B cell (primary cell): ENCODE data around the gene MOB3B.

Experiments used
- CTCF ChIP-seq: fragments of 200-600 bp; IDR thresholded peaks from one replicate; pipeline ENCODE4 v1.8.0; 2022; ENCODE audit warnings: antibody characterized with exemption, mild to moderate bottlenecking
- EZH2 ChIP-seq: IDR thresholded peaks from 2 replicates; pipeline ENCODE4 v1.6.1; 2012; ENCODE audit warnings: borderline replicate concordance, low read depth, mild to moderate bottlenecking, moderate library complexity, low read length; ENCODE audit not compliant: insufficient read depth, poor library complexity, severe bottlenecking

- no peak for TF ChIP-seq CTCF
- TF ChIP-seq EZH2: no peak
Measured at GRCh38 chr9:27524236-27524635, 5.4 kb downstream of the MOB3B start, which contains the start of gene IFNK.
